Measurements from ENCODE around the gene MORC4.
"Not testable (repeated sequence)": the region's sequence is repeated elsewhere in the genome, so short reads cannot be mapped to it uniquely, and the experiment has no call there.

MORC4 gene

DNA sequence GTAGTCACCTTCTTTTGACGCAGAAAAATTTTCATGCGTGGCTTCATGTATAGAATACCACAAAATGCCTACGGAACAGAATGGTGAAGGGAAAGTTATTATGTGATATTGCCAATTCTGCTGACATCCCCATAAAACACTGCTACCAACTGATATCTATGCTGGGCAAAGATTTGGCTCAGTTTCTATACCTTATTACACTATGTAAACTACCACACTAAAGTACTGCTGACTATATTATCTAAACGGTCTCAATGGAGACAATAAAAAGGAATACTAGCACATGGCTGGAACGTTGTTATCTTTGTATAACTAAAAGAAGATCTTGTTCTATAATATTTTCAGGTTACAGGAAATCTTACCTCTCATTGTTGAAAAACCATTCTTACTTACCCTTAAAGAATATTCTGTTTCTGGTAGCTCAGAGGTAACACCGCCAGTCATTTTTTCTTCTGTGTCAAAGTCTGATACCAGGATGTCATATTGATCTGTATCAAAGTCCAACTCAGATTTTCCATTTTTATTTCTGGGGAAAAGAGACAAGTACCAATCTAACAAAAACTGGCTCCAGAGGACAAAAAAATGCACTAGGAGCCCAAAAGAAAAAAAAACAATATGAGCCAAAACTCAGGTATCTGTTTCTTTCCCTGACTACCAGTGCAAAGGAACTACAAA lies 18.9 kb downstream of the MORC4 start:
- Histone ChIP-seq H3K4me1 (ENCODE audit: control insufficient read depth, insufficient read depth, low read length) (no peaks in the 10 kb centered on the region), H3K4me3 (ENCODE audit: low read length) (no peak overlapping the region), H3K36me3 (ENCODE audit: control insufficient read depth, insufficient read depth, low read length) (no peaks in the 10 kb centered on the region), H3K27ac (ENCODE audit: low read length) (no peak overlapping the region), H3K9me3 (ENCODE audit: control insufficient read depth, insufficient read depth, low read length) (no peaks in the 10 kb centered on the region), H3K27me3 (ENCODE audit: control insufficient read depth, insufficient read depth, low read length) (no peaks in the 10 kb centered on the region)
- no CpG with 5 or more reads among the region's 6 CpGs for WGBS (ENCODE audit: insufficient coverage, insufficient read length)
- no peak for DNase-seq (ENCODE audit: low read depth, low spot score)

DNA sequence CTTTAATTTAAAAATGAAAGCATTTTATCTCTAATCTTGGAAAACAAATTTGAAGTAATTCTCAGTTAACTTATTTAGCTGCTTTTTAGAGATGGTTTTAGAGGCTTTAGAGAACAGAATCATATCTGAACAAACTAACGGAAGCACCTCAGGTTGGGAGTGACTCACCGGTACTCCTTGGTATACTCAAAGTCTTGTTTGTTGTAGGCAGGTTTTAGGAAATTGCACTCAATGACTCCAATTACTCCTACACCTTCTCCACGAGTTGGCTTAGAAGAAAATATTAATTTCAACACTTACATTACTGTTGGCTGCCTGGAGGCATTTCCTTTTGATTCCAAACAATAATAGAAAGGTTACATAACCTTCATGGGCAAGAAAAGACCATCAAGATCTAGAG lies 23.6 kb downstream of the MORC4 start:
- Histone ChIP-seq H3K27me3 (ENCODE audit: control insufficient read depth, insufficient read depth, low read length) (no peaks in the 10 kb centered on the region), H3K9me3 (ENCODE audit: control insufficient read depth, insufficient read depth, low read length) (no peaks in the 10 kb centered on the region), H3K27ac (ENCODE audit: low read length) (no peak overlapping the region), H3K4me1 (ENCODE audit: control insufficient read depth, insufficient read depth, low read length) (no peaks in the 10 kb centered on the region), H3K36me3 (ENCODE audit: control insufficient read depth, insufficient read depth, low read length) (no peaks in the 10 kb centered on the region), H3K4me3 (ENCODE audit: low read length) (no peak overlapping the region)
- DNase-seq (ENCODE audit: low read depth, low spot score): no peak
- no CpG with 5 or more reads among the region's 3 CpGs for WGBS (ENCODE audit: insufficient coverage, insufficient read length)

DNA sequence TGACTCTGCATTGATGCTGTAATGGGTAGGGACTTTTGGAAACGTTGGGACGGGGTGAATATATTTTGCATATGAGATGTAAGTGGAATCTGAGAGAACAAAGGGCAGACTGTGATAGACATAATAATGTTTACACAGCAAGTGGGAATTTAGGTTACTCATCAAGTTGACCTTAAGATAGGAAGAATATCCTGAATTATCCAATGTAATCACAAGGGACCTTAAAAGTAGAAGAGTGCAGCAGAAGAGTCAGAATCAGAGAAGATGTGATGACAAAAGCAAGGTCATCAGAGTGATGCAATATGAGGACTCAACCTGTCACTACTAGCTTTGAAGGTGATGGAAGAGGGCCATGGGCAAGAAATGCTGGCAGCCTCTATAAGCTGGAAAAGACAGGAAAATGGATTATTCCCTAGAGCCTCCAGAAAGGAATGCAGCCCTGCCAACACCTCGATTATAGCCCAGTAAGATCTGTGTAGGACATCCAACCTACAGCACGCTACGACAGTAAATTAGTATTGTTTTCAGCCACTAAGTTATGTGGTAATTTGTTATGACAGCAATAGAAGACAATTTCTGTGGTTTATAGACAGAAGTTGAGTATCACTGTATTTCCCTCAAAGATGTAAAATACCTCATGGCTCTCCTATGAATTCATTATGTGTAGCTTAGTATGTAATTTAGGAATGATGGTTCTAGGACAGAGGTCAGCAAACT lies 26.4 kb downstream of the MORC4 start:
- Histone ChIP-seq H3K4me1 (ENCODE audit: control insufficient read depth, insufficient read depth, low read length) (no peaks in the 10 kb centered on the region), H3K27ac (ENCODE audit: low read length) (no peak overlapping the region), H3K36me3 (ENCODE audit: control insufficient read depth, insufficient read depth, low read length) (no peaks in the 10 kb centered on the region), H3K4me3 (ENCODE audit: low read length) (no peak overlapping the region), H3K9me3 (ENCODE audit: control insufficient read depth, insufficient read depth, low read length) (no peaks in the 10 kb centered on the region), H3K27me3 (ENCODE audit: control insufficient read depth, insufficient read depth, low read length) (no peaks in the 10 kb centered on the region)
- WGBS (ENCODE audit: insufficient coverage, insufficient read length): no CpG with 5 or more reads among the region's 5 CpGs
- DNase-seq (ENCODE audit: low read depth, low spot score): no peak

DNA sequence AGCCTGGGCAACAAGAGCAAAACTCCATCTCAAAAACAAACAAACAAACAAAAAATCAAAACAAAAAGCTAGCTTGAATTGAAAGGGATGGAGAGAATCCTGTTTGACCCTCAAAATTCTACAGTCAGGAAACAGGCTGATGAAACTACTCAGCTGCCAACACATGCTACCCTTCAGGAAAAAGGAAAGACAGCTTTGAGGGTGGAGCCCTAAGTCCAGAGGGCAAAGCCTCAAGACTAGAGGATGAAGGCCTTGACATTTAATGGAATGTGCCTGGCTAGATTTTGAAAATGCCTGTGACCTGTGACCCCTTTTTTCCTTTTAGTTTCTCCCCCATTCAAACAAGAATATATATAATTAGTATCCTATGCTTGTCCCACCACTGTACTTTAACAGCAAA lies 27.1 kb downstream of the MORC4 start:
- H3K36me3 ChIP-seq (ENCODE audit: control insufficient read depth, insufficient read depth, low read length): no peaks in the 10 kb centered on the region
- H3K4me1 ChIP-seq (ENCODE audit: control insufficient read depth, insufficient read depth, low read length): no peaks in the 10 kb centered on the region
- H3K9me3 ChIP-seq (ENCODE audit: control insufficient read depth, insufficient read depth, low read length): no peaks in the 10 kb centered on the region
- no peaks in the 10 kb centered on the region for H3K27me3 ChIP-seq (ENCODE audit: control insufficient read depth, insufficient read depth, low read length)
- DNase-seq (ENCODE audit: low read depth, low spot score): no peak
- no peak overlapping the region for H3K4me3 ChIP-seq (ENCODE audit: low read length)
- no peak overlapping the region for H3K27ac ChIP-seq (ENCODE audit: low read length)

DNA sequence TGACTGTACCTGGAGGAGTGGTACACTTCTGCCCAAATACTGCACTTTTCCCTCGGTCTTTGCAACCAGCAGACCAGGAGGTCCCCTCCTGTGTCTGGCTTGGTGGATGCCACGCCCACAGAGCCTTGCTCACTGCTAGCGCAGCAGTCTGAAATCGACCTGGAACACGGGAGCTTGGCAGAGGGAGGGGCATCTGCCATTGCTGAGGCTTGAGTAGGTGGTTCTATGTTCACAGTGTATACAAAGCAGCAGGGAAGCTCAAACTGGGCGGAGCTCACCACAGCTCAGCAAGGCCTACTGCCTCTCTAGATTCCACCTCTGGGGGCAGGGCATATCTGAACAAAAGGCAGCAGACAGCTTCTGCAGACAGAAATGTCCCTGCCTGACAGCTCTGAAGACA lies 33.5 kb downstream of the MORC4 start:
- WGBS (ENCODE audit: insufficient coverage, insufficient read length): no CpG with 5 or more reads among the region's 6 CpGs
- H3K4me1 ChIP-seq (ENCODE audit: control insufficient read depth, insufficient read depth, low read length); H3K27me3 ChIP-seq (ENCODE audit: control insufficient read depth, insufficient read depth, low read length); H3K36me3 ChIP-seq (ENCODE audit: control insufficient read depth, insufficient read depth, low read length); H3K27ac ChIP-seq (ENCODE audit: low read length); DNase-seq (ENCODE audit: low read depth, low spot score); H3K9me3 ChIP-seq (ENCODE audit: control insufficient read depth, insufficient read depth, low read length); H3K4me3 ChIP-seq (ENCODE audit: low read length): not testable (repeated sequence)

DNA sequence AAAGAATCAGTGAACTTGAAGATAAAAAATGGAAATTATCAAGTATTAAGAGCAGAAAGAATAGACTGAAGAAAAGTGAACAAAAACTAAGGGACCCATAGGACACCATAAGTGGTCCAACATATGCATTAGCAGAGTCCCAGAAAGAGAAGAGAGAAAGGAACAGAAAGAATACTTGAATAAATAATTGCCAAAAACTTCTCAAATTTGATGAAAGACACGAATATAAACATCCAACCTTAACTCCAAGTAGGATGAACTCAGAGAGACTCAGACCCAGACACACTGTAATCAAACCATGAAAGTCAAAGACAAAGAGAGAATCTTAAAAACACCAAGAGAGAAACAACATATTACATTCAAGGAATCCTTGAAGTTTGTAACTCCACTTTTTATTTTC lies 35.7 kb downstream of the MORC4 start:
- no peaks in the 10 kb centered on the region for H3K36me3 ChIP-seq (ENCODE audit: control insufficient read depth, insufficient read depth, low read length)
- H3K9me3 ChIP-seq (ENCODE audit: control insufficient read depth, insufficient read depth, low read length): no peaks in the 10 kb centered on the region
- DNase-seq (ENCODE audit: low read depth, low spot score): no peak
- no peak overlapping the region for H3K4me3 ChIP-seq (ENCODE audit: low read length)
- no peaks in the 10 kb centered on the region for H3K27me3 ChIP-seq (ENCODE audit: control insufficient read depth, insufficient read depth, low read length)
- WGBS (ENCODE audit: insufficient coverage, insufficient read length): no CpG with 5 or more reads among the region's 1 CpG
- 0 out of 2 replicates have a peak, but pooled peaks cover 1% of the 10 kb centered on the region for H3K4me1 ChIP-seq (ENCODE audit: control insufficient read depth, insufficient read depth, low read length)
- no peak overlapping the region for H3K27ac ChIP-seq (ENCODE audit: low read length)

DNA sequence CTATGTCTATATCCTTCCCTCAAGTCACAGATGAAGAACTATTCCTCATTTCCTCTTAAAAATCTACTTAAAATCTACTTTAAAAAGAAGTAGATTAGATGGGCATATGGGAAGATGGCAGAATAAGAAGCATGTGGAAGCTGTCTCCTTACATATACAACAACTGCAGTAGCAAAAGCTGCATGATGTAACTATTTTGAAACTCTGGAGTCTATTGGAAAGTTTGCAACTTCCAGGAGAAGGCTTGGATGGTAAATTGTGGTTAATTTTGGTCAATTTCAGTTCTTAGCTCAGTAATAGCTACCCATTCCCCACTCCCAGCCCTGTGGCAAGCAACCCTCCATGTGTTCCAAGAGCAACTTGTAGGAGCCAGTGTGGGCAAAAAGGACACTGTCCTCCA lies 36.9 kb downstream of the MORC4 start:
- no peaks in the 10 kb centered on the region for H3K27me3 ChIP-seq (ENCODE audit: control insufficient read depth, insufficient read depth, low read length)
- no peak for DNase-seq (ENCODE audit: low read depth, low spot score)
- no peaks in the 10 kb centered on the region for H3K9me3 ChIP-seq (ENCODE audit: control insufficient read depth, insufficient read depth, low read length)
- 0 out of 2 replicates have a peak, but pooled peaks cover 1% of the 10 kb centered on the region for H3K4me1 ChIP-seq (ENCODE audit: control insufficient read depth, insufficient read depth, low read length)
- H3K4me3 ChIP-seq (ENCODE audit: low read length): no peak overlapping the region
- no peaks in the 10 kb centered on the region for H3K36me3 ChIP-seq (ENCODE audit: control insufficient read depth, insufficient read depth, low read length)
- H3K27ac ChIP-seq (ENCODE audit: low read length): no peak overlapping the region

DNA sequence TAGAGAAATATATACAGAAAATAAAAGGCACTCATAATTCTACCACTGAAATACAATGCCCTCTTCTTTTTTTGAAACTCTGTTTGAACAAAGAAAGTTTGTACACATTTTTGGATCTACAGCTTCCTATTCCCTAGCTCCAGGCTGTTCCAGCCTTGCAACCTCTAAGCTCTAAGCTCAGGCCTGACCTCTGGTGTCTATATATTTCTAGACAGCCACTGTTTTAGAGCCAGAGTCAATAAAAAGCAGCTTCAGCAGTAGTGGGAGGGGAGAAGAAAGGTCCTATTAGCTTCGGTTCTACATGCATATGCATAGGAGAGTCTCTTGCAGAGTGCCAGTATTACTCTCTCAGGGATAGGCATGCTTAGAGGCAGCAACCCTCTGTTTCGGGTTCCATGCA lies 40.1 kb downstream of the MORC4 start:
- no CpG with 5 or more reads among the region's 2 CpGs for WGBS (ENCODE audit: insufficient coverage, insufficient read length)
- DNase-seq (ENCODE audit: low read depth, low spot score): no peak
- Histone ChIP-seq H3K4me3 (ENCODE audit: low read length) (no peak overlapping the region), H3K9me3 (ENCODE audit: control insufficient read depth, insufficient read depth, low read length) (no peaks in the 10 kb centered on the region), H3K27ac (ENCODE audit: low read length) (no peak overlapping the region), H3K4me1 (ENCODE audit: control insufficient read depth, insufficient read depth, low read length) (no peaks in the 10 kb centered on the region), H3K27me3 (ENCODE audit: control insufficient read depth, insufficient read depth, low read length) (no peaks in the 10 kb centered on the region), H3K36me3 (ENCODE audit: control insufficient read depth, insufficient read depth, low read length) (no peaks in the 10 kb centered on the region)

DNA sequence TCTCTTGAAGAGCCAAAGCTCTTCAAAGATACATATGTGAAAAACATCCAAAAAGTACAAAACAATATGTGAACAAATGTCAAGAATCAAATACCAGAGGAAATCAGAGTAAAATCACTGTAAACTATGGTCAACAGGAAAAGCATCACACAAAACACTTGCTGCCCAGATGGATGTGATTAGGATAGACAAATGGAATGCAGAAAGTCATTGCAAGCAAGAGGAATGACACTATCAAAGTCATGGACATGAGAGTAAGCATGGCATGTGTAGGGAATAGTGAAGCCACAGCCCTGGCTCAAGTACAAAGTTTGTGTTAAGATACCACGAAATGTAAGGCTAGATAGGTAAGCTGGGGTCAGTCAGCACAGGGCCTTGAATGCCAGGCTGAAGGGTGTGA lies 42.2 kb downstream of the MORC4 start:
- no peaks in the 10 kb centered on the region for H3K4me1 ChIP-seq (ENCODE audit: control insufficient read depth, insufficient read depth, low read length)
- no peak overlapping the region for H3K27ac ChIP-seq (ENCODE audit: low read length)
- H3K4me3 ChIP-seq (ENCODE audit: low read length): no peak overlapping the region
- H3K27me3 ChIP-seq (ENCODE audit: control insufficient read depth, insufficient read depth, low read length): no peaks in the 10 kb centered on the region
- no CpG with 5 or more reads among the region's 1 CpG for WGBS (ENCODE audit: insufficient coverage, insufficient read length)
- no peaks in the 10 kb centered on the region for H3K9me3 ChIP-seq (ENCODE audit: control insufficient read depth, insufficient read depth, low read length)
- H3K36me3 ChIP-seq (ENCODE audit: control insufficient read depth, insufficient read depth, low read length): no peaks in the 10 kb centered on the region
- DNase-seq (ENCODE audit: low read depth, low spot score): no peak

DNA sequence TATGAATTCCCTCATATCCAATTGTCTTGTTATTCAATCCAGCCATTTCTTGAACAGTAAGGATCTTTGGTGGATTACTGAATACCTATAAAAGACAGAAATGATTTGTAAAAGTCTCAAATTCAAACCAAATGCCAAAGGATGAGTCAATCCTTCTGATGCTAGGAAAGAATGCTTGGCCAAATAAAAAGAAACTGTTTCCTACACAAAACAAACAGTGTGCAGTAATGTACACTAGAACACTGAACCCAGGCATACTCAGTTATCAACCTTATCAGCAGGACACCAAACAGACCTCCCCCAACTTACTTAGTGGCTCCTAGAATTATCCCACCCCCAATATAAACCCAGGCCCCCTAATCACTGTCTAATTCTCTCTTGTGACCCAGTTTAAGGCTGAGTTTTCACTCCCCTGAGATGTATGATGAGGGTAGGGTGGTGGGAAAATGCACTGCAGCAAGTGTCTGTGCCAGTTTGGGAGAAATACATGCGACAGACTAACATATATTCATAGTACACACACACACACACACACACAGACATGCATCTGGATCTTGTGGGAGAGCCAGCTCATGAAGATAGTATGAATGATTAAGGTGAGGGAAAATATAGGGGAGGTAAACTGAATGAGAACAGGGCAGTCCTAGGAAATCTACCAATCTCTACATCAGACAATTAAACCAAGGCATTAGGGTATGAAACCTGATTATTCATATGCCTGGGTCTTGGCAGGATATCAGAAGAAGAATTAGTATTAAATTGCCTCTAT lies 44.8 kb downstream of the MORC4 start:
- Histone ChIP-seq H3K27ac (ENCODE audit: low read length) (no peak overlapping the region), H3K4me1 (ENCODE audit: control insufficient read depth, insufficient read depth, low read length) (no peaks in the 10 kb centered on the region), H3K4me3 (ENCODE audit: low read length) (no peak overlapping the region), H3K9me3 (ENCODE audit: control insufficient read depth, insufficient read depth, low read length) (no peaks in the 10 kb centered on the region), H3K36me3 (ENCODE audit: control insufficient read depth, insufficient read depth, low read length) (no peaks in the 10 kb centered on the region), H3K27me3 (ENCODE audit: control insufficient read depth, insufficient read depth, low read length) (no peaks in the 10 kb centered on the region)
- DNase-seq (ENCODE audit: low read depth, low spot score): no peak
- no CpG with 5 or more reads among the region's 1 CpG for WGBS (ENCODE audit: insufficient coverage, insufficient read length)
